ENCODE results near the gene CNTNAP2.

DNA sequence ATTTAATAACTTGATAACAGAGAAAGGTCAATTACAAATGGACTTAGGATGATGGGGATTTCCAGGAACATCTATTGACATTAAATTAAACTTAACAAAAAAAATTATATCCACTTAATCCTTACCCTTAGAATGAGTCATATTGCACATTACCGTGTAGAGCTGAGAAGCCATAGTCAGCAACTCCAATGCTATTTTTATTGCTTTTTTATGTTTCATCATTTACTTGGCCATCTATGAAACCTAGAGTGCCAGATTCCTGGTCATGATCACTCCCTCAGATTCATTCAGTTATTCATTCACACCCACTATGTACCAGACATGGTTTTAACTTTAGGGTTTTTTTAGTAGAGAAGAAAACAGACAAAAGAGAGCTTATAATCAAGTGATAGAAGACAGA is 1180.4 kb downstream of the CNTNAP2 start:
- TF ChIP-seq CTCF (IDR thresholded peaks at IDR 0.05): no peak
- TF ChIP-seq EP300 (IDR thresholded peaks at IDR 0.05): no peak
- TF ChIP-seq POLR2A (IDR thresholded peaks at IDR 0.05): no peak

Data from suprapubic skin (tissue), 3 donors.